Upper lobe of right lung (tissue), 1 donor: ENCODE results near the gene TXNL4A. TPM values are rescaled to one million over a fixed set of nuclear protein-coding genes. Genes with fewer than 3 reads are reported as not detected.
A peak's percentile ranks its signal among the peaks of the same experiment; 100 is the strongest.

Source experiments
- ATAC-seq: fragments of 200-7000 bp; cut with Tn5 transposase; one replicate; pipeline ENCODE4 v1.9.1; 2020; ENCODE audit warnings: mild to moderate bottlenecking, moderate library complexity
- DNase-seq: peaks from one replicate; pipeline ENCODE4 v3.0.0-alpha.2; 2020
- H3K27ac ChIP-seq: fragments of 200-600 bp; one replicate; pipeline ENCODE4 v1.8.0; 2022
- H3K27me3 ChIP-seq: fragments of 200-600 bp; one replicate; pipeline ENCODE4 v1.8.0; 2022; ENCODE audit warnings: mild to moderate bottlenecking
- H3K36me3 ChIP-seq: fragments of 200-600 bp; one replicate; pipeline ENCODE4 v1.8.0; 2022
- H3K4me1 ChIP-seq: fragments of 200-600 bp; one replicate; pipeline ENCODE4 v1.8.0; 2022
- H3K4me3 ChIP-seq: fragments of 200-600 bp; one replicate; pipeline ENCODE4 v1.8.0; 2022; ENCODE audit warnings: mild to moderate bottlenecking
- H3K9me3 ChIP-seq: fragments of 200-600 bp; one replicate; pipeline ENCODE4 v1.8.0; 2022
- CTCF ChIP-seq: fragments of 200-600 bp; IDR thresholded peaks from one replicate; pipeline ENCODE4 v1.8.0; 2022; ENCODE audit warnings: antibody characterized with exemption
- intact Hi-C: fragments of 100-400 bp; cut with DNase I; formaldehyde crosslinking; loops from one replicate; pipeline ENCODE4 v1.11.0; 2022
- long read RNA-seq: library from polyadenylated mRNA; unstranded; transcript quantifications from one replicate; pipeline ENCODE4 v2.0.0, GENCODE V29; 2021
- total RNA-seq: library from RNA; stranded (reverse); fragmentation: NEBNext Ultra II Directional; extraction: Animal tissue kit (Norgen Biotek cat#: 25700); gene quantifications from one replicate; pipeline ENCODE4 v1.2.1, GENCODE V29; 2021
- donor health status: DM: no; HTN: yes; CAD: no; lungs with severe emphysema.

The TXNL4A gene
- 80.7 TPM for total RNA-seq
- long read RNA-seq, transcript TXNL4A-201 (3 exons, 3,504 nt), result major isoform, 40 of 58 reads
- long read RNA-seq, partial matches to known transcripts, result 0 of 58 reads
- long read RNA-seq, other reads (novel, unspliced or antisense), result 14 of 58 reads

DNA sequence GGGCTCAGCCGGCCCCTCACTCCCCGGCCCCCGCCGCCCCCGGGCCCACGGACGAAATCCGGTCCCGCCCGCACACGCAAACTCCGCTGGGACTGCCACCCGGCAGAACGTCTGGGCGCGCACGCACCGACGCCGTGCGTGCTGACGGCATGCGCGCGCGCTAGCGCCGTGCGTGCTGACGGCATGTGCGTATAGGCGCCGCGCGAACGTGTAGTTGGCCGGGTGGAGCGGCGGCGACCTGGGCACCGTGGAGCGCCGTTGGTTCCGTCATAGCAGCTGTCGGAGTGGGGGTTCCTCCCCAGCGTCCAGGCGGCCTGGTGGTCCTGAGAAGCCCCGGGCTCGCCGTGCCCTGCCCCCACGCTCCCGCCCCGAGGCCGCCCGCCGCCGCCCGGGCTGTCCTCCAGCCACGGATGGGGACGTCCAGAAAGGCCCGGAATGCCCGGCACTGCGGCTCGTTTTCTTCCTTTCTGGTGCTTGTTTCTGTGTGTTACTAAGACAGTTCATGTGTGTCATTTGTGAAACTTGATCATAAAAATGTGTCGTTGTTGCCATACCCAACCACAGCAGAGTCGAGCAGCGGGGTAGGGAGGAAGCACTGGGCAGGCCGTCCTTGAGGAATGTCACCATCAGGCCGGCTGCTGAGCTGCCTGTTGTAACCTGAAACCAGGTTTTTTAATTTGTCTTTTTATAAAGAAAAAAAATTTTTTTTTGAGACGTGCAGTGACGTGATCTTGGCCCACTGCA, at the start of gene TXNL4A:
Gene TXNL4A, minus strand, starts transcription at position 113 of the 744 bp plus-strand sequence. CDS start 171 bp downstream, outside the sequence.
- Histone ChIP-seq H3K4me3 (peak within 1 kb of the TSS; percentile 94), H3K27me3 (no peaks in the 10 kb centered on the region), H3K9me3 (no peaks in the 10 kb centered on the region), H3K27ac (peak within 1 kb of the TSS; percentile 98), H3K36me3 (no peaks in the 10 kb centered on the region), H3K4me1 (peaks cover 21% of the 10 kb centered on the region)
- intact Hi-C loops, result no loop called here
- ATAC-seq (peak; percentile 99), DNase-seq (peak; percentile 94)
- TF ChIP-seq CTCF, result no peak

- Histone ChIP-seq H3K36me3 (peaks cover 17% of the 10 kb centered on the region), H3K4me3 (no peak overlapping the region), H3K27me3 (no peaks in the 10 kb centered on the region), H3K4me1 (peaks cover 4% of the 10 kb centered on the region), H3K9me3 (no peaks in the 10 kb centered on the region), H3K27ac (no peak overlapping the region)
- intact Hi-C loops, result no loop called here
- ATAC-seq (no peak), DNase-seq (no peak)
- TF ChIP-seq CTCF, result no peak
Observed at GRCh38 chr18:80037300-80037699, 48.9 kb upstream of the TXNL4A start.

GRCh38 chr18:80035997-80036396, 47.6 kb upstream of the TXNL4A start:
- Histone ChIP-seq H3K9me3 (no peaks in the 10 kb centered on the region), H3K27ac (no peak overlapping the region), H3K4me3 (no peak overlapping the region), H3K4me1 (peaks cover 4% of the 10 kb centered on the region), H3K27me3 (no peaks in the 10 kb centered on the region), H3K36me3 (peaks cover 17% of the 10 kb centered on the region)
- no peak for ATAC-seq
- no peak for DNase-seq
- intact Hi-C loops, result no loop called here
- TF ChIP-seq CTCF, result no peak

DNA sequence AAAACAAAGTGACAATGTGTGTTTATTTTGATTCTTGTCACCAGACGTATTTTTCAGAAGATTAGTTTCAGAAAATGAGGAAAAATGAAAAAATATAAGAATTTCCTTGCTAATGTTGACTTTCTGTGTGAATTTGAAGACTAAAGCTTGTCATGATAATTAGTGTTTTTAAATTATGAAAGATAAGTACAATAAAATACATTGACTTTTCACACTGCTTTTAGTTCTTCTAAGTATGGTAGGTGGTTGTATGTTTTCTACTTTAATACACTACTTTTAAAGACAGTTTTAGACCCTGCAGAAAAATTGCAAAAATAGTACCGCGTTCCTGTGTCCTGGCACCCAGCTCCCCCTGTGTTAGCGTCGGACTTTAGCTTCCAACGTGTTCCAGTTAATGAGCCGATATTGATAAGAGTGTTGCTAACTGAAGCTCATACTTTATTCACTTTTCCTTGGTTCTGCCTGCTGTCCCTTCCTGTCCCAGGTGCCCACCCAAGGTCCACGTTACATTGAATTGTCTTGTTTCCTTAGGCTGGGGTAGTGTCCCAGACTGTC, 46.6 kb upstream of the TXNL4A start:
- Histone ChIP-seq H3K9me3 (no peaks in the 10 kb centered on the region), H3K27me3 (no peaks in the 10 kb centered on the region), H3K36me3 (peaks cover 17% of the 10 kb centered on the region), H3K4me1 (peaks cover 4% of the 10 kb centered on the region), H3K4me3 (peak overlapping the region; percentile 79), H3K27ac (peak overlapping the region; percentile 77)
- no peak for ATAC-seq
- no peak for DNase-seq
- no peak for TF ChIP-seq CTCF
- intact Hi-C loops, result no loop called here

DNA sequence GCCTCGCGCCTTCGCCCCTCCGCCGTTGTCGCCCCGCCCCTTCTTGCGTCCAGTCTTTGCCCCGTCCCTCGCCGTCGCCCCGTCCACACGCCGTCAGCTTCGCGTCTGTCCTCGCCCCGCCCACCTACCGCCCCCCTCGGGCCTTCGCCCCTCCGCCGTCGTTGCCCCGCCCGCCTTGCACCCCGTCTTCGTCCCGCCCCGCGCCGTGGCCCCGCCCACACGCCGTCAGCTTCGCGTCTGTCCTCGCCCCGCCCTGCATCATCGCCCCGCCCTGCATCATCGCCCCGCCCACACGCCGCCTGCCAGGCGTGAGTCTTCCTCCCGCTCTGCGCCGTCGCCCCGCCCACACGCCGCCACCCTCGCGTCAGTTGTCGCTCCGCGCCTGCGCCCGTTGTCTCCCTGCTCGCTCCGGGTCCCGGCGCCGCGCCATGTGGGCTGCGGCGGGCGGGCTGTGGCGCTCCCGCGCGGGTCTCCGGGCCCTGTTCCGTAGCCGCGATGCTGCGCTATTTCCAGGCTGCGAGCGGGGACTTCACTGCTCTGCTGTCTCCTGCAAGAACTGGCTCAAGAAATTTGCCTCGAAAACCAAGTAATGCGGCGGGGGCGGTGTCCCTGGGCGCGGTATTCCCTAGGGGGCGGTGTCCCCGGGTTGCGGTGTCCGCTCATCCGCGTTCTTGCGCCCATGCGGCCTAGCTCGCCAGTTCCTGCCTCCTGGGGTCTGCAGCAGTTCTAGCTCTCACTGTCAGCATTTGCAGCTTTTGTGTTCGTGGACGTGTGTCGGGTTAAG, 45.9 kb upstream of the TXNL4A start, which contains the start of gene RBFA:
Gene RBFA, plus strand, starts transcription at position 367 of the 784 bp plus-strand sequence. Its CDS starts 62 bp downstream, at position 429.
- Histone ChIP-seq H3K4me3 (peak within 1 kb of the TSS; percentile 83), H3K27ac (peak within 1 kb of the TSS; percentile 82), H3K9me3 (no peaks in the 10 kb centered on the region), H3K36me3 (peaks cover 17% of the 10 kb centered on the region), H3K27me3 (no peaks in the 10 kb centered on the region), H3K4me1 (peaks cover 4% of the 10 kb centered on the region)
- intact Hi-C loops, result no loop called here
- TF ChIP-seq CTCF, result peak; percentile 52
- ATAC-seq (peak; percentile 95), DNase-seq (peak; percentile 100)
